ENCODE results near the gene UCN2. TPM values are rescaled to one million over a fixed set of nuclear protein-coding genes. Genes with fewer than 3 reads are reported as not detected.

The UCN2 gene
- total and polyA plus RNA-seq, 9 of the 15 experiments (the other 6 are each of a cell fraction or from before 2014, with no cell fraction given), result 0.08 to 0.11 TPM; not detected in 7

DNA sequence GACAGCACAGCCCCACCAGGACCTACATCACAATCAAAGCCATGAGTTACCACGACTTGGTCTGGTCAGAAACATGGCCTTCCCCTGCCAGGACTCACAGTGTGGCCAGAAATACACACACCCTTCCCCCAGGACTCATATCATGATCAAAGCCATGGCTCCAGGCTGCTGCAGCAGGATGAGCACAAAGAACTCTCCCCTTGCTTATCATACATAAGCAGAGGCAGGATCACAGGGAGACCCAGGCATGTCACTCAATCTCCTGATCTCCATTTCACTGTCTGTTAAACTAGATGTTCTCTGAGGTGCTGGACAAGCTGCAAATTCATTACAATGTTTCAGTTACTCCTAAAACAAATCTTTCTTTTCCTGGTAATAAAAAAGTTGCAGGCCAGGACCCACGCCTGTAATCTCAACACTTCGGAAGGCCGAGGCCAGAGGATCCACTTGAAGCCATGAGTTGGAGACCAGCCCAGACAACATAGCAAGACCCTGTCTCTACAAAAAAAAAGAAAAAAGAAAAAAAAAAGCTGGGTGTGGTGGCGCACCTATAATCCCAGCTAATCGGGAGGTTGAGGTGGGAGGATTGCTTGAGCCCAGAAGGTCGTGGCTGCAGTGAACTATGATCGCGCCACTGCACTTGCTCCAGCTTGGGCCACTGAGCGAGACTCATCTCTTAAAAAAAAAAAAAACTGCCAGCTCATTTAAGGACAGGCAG, 8.2 kb downstream of the UCN2 start (continued):
- TF ChIP-seq, protein P1, sequence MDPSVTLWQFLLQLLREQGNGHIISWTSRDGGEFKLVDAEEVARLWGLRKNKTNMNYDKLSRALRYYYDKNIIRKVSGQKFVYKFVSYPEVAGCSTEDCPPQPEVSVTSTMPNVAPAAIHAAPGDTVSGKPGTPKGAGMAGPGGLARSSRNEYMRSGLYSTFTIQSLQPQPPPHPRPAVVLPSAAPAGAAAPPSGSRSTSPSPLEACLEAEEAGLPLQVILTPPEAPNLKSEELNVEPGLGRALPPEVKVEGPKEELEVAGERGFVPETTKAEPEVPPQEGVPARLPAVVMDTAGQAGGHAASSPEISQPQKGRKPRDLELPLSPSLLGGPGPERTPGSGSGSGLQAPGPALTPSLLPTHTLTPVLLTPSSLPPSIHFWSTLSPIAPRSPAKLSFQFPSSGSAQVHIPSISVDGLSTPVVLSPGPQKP (CRISPR knock-in tag; IDR thresholded peaks at IDR 0.05), result no peak
- TF ChIP-seq ZNF785 (CRISPR knock-in tag; IDR thresholded peaks at IDR 0.05), result no peak
- TF ChIP-seq SRSF1 (IDR thresholded peaks at IDR 0.05; ENCODE audit: low read depth, low read length), result no peak
- TF ChIP-seq NCOR1 (IDR thresholded peaks at IDR 0.05), result peak; percentile 83
- no peak for TF ChIP-seq CCNT2 (IDR thresholded peaks at IDR 0.05; ENCODE audit: borderline replicate concordance, extremely low read depth, insufficient read length, low read depth, low read length)
- no peak for TF ChIP-seq TCF7L2 (IDR thresholded peaks at IDR 0.05; ENCODE audit: low read depth, low read length)
- no peak for TF ChIP-seq ZNF830 (CRISPR knock-in tag; IDR thresholded peaks at IDR 0.05)
- TF ChIP-seq TAF7 (tag; IDR thresholded peaks at IDR 0.05), result no peak
- peak; percentile 68; the same call in 1 of the 2 replicates for TF ChIP-seq SOX6 (IDR thresholded peaks at IDR 0.05)
- no peak for TF ChIP-seq FIP1L1 (IDR thresholded peaks at IDR 0.05; ENCODE audit: low read depth, low read length, poor library complexity, severe bottlenecking)
- no peak for TF ChIP-seq GTF2A2 (tag; IDR thresholded peaks at IDR 0.05)
- TF ChIP-seq, protein P2, sequence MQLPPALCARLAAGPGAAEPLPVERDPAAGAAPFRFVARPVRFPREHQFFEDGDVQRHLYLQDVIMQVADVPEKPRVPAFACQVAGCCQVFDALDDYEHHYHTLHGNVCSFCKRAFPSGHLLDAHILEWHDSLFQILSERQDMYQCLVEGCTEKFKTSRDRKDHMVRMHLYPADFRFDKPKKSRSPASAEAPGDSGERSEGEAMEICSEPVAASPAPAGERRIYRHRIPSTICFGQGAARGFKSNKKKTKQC (CRISPR knock-in tag; IDR thresholded peaks at IDR 0.05), result no peak
- no peak for TF ChIP-seq KLF13 (tag; IDR thresholded peaks at IDR 0.05; ENCODE audit: borderline replicate concordance, low read depth)
- TF ChIP-seq MAFK (IDR thresholded peaks at IDR 0.05; ENCODE audit: low read length), result no peak
- TF ChIP-seq EP300 (IDR thresholded peaks at IDR 0.05; ENCODE audit: low read length), result peak; percentile 79
- no peak for TF ChIP-seq HMG20B (CRISPR knock-in tag; IDR thresholded peaks at IDR 0.05)
- TF ChIP-seq ZFP30 (CRISPR knock-in tag; IDR thresholded peaks at IDR 0.05; ENCODE audit: borderline replicate concordance), result no peak
- TF ChIP-seq L3MBTL2 (IDR thresholded peaks at IDR 0.05), result no peak
- TF ChIP-seq MTA2 (IDR thresholded peaks at IDR 0.05; ENCODE audit: low read depth), result peak; percentile 19; the same call in 1 of the 2 replicates
- no peak for TF ChIP-seq POLR3A (IDR thresholded peaks at IDR 0.05; ENCODE audit: borderline replicate concordance, extremely low read depth, insufficient read depth, insufficient read length)
- peak; percentile 94 for TF ChIP-seq CBFA2T3 (IDR thresholded peaks at IDR 0.05)
- TF ChIP-seq NR4A1 (CRISPR knock-in tag; IDR thresholded peaks at IDR 0.05), result no peak
- no peak for TF ChIP-seq NR4A1 (tag; IDR thresholded peaks at IDR 0.05)
- TF ChIP-seq PYGO2 (tag; IDR thresholded peaks at IDR 0.05), result no peak
- TF ChIP-seq, protein P3, sequence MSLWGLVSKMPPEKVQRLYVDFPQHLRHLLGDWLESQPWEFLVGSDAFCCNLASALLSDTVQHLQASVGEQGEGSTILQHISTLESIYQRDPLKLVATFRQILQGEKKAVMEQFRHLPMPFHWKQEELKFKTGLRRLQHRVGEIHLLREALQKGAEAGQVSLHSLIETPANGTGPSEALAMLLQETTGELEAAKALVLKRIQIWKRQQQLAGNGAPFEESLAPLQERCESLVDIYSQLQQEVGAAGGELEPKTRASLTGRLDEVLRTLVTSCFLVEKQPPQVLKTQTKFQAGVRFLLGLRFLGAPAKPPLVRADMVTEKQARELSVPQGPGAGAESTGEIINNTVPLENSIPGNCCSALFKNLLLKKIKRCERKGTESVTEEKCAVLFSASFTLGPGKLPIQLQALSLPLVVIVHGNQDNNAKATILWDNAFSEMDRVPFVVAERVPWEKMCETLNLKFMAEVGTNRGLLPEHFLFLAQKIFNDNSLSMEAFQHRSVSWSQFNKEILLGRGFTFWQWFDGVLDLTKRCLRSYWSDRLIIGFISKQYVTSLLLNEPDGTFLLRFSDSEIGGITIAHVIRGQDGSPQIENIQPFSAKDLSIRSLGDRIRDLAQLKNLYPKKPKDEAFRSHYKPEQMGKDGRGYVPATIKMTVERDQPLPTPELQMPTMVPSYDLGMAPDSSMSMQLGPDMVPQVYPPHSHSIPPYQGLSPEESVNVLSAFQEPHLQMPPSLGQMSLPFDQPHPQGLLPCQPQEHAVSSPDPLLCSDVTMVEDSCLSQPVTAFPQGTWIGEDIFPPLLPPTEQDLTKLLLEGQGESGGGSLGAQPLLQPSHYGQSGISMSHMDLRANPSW (CRISPR knock-in tag; IDR thresholded peaks at IDR 0.05), result no peak
- TF ChIP-seq ZNF561 (CRISPR knock-in tag; conservative IDR thresholded peaks at IDR 0.05), result no peak
- no peak for TF ChIP-seq GABPB1 (CRISPR knock-in tag; IDR thresholded peaks at IDR 0.05)
- TF ChIP-seq POLR2H (tag; IDR thresholded peaks at IDR 0.05; ENCODE audit: low read depth), result no peak

All from K562 (cell line).